HG03342 (cell line): ENCODE results near the gene MYO7B.

Experiments used
- ATAC-seq: cut with Tn5 transposase; IDR thresholded peaks from one replicate; pipeline ENCODE4 v1.9.1; 2021; ENCODE audit warnings: mild to moderate bottlenecking, moderate library complexity; ENCODE audit not compliant: unreplicated experiment

The MYO7B gene

DNA sequence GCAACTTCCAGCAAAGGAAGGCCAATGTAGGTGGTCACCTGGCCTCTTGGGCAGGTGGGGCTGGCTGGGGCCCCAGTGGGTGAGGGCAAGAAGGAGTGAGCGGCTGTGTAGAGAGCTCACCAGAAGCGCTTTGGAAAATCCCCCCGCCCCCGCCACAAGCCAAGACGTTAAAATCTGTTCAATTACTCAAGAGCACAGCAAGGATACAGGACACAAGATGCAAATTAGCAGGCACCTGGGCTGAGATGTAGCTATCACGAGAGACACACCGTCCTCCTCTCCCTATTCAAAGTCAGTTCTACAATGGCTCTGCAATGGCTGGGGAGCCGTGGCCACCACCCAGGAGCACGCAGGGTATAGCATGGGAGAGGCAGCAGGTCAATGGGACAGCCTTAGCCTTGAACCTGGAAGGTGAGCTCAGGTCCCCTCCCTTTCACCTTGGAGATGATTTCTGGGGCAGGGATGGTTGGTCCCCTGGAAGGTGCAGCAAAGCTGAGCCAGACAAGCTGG, 72.0 kb downstream of the MYO7B start:
- no peak for ATAC-seq

DNA sequence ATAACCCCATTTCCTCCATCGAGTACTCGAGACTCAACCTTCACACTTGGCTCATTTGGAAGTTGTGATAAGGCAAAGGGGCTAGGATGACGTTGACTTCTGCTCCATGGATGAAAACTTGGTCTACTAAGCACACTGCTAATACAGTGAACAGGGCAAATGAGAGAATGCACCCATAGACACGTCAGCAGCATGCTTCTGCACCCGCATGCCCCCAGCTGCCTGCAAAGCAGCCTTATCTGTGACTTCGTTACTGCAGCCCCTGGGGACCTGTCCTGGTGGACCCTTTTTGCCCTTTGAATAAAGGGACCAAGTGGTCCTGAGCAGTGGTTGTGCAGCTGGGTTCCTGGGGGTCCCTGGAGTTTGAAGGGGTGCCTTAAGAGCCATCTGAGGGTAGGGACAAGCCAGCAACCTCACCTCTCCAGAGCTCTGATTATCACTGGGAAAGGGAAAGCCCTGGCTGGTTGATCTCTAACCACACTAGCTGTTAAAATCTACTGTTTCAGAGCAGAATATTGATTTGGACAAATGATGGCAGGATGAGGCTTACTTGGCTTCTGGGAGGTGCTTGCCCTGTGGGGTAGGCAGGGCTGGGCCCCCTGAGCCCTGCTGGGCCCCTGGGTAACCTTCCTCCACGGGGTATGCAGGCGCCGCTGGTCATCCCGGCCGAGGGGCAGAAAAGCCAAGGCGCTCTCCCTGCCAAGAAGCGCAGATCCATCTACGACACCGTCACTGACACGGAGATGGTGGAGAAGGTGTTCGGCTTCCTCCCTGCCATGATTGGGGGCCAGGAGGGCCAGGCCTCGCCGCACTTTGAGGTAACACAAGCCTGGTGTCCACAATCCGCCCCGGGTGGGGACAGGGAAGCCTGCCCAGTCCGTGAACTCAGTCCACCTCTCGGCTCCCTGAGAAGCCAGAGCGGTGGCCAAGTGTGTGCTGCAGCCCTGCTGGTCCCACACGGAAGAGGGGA, 72.9 kb downstream of the MYO7B start:
- no peak for ATAC-seq

DNA sequence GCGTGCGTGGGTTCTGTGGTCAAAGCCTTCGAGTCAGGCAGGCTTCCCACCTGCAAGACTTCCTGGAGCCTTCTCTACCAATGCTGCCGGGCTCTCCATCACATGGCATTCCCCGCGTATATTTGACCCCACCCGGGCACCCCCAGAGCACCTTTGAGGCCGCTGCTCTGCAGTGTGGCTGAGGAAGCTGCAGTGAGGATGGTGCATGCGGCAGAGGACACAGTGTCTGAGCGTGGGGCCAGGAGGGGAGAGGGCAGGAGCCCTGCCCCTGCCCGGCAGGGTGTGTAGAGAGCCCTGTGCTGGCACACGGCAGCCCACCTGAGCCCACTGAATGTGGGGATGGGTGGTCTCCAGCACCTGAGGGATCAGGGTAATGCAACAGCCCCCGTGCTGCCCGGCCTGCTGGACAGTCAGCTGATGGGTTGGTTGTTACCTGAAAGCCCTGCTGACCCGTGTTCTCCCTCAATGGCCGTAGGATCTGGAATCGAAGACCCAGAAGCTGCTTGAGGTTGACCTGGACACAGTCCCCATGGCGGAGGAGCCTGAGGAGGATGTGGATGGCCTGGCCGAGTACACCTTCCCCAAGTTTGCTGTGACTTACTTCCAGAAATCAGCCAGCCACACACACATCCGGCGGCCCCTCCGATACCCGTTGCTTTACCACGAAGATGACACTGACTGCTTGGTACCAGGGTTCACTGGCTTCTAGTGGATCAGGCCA, 73.7 kb downstream of the MYO7B start:
- ATAC-seq, result no peak

DNA sequence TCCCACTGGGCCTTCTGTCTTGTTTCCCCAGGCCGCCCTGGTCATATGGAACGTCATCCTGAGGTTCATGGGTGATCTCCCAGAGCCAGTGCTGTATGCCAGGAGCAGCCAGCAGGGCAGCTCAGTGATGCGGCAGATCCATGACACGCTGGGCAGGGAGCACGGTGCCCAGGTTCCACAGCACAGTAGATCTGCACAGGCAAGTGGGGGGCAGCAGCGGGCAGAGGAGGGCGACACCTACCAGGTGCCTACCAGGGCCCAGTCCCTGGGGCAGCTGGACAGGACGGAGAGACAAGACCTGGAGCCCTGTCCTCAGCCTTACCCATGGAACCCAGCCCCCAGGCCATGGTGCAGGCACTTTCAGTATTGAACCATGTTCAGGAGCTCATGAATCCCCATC, 74.3 kb downstream of the MYO7B start:
- ATAC-seq, result no peak

DNA sequence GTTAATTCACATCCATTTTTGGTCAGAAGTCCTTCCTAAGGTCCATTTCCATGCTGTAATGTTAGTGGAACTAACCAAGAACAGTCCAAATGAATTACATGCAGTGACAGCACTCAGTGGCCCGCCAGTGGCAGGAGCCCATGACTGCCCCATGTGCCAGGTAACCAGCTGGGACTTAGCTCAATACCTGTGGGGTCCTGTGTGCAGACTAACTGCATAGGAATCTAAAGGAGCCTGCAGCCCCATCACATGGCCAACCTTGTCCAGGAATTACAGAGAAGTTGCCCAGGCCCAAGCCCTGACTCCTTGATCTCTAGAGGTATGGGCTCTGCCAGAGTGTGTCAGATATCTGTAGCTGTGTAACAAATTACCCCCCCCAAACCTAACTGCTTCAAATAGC, 75.1 kb downstream of the MYO7B start:
- no peak for ATAC-seq

DNA sequence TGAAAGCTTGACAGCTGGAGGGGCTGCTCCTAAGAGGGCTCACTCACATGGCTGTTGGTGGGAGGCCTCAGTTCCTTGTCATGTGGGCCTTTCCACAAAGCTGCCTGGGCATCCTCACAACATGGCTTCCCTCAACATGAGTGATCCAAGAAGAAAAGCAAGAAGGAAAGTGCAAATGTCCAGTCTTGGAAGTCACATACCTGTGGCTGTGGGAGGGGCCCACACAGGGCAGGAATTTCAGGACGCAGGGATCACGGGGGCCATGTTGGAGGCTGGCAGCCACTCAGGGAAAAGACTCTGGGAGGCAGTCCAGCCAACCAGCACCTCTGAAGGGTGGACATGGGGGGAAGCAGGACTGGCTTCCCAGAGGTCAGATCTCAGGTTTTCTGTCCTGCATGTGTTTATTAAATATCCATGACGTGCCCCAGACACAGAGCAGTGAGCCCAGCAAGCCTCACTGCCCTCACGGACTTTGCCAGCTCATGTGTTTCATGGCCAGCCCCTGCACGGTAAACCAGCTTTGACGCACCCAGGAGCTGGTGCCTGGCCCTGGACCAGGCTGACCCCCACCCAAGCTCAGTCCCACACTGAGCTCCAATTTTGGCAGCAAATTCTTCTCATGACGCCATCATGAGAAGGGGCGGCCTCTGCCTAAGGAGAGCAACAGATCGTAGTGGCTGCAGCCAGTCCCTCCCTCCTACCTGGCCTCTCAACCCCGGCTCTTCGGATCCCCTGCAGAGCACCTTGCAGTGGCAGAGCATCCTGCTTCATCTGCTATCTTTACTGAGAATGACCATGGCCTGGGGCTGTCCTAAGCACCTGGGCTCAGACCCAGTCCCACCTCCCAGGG, 75.8 kb downstream of the MYO7B start:
- ATAC-seq, result no peak

DNA sequence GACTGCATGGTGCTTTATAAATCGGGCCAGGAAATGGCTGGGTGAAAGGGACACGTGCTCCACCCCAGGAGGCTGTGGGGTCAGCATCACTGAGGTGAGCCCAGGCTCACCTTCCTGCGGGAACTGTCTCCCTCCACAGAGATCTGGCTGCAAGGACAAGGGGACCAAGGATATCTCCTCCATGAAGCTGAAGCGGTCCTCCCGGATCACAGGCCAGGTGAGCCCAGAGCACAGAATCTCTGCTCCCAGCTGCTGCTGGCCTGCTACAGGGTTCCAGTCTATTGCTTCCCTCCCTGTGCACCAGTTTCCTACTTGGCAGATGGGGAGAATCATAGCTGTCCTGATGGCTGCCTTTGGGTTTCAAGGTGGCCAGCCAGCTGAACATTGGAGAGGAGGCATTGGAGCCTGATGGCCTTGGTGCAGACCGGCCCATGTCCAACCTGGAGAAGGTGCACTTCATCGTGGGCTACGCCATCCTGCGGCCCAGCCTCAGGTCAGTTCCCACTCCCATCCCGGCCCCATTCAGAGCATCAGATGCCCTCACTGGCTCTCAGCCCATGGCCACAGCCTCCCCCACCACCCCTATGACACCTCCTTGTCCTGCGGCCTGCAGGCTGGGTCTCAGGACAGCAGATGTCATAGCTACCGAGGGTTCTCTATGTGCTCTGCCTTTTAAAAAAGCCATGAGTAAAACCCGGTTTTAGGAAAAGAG, 76.8 kb downstream of the MYO7B start:
- no peak for ATAC-seq

DNA sequence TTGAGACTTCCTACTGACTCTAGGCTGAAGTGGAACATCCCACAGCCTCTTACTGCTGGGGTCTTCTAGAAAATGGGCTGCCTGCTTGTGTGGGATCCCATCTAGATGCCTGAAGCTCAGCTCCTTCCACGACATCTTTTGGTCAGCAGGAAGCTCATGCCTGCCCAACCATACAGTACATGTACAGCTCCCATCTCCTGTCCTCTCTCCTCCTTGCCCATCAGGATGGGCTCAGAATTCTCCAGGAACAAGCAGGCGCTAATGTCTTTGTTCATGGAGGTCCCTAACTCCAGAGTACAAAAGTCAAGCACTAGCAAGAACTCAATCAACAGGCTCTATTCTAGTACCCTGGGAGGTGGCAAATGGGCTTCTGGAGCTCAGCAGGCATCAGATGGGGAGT, 78.8 kb downstream of the MYO7B start:
- no peak for ATAC-seq

DNA sequence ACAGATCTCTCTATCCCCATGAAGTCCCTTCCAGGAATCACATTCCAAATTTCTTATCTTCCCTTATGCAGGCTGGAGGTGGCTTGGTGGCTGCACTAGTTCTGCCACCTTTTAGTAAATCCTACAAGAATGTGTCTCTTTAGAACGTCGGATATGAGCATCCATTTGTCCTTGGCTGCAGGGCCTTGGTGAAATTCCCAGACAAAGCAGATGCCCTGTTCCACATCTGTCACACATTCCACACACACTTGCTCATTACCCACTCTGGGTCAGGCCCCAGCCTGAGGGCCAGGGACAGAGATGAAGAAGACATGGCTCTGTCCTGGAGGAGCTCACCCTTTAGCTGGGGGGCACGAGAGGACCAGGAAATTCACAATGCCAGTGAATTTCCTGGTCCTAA, 79.2 kb downstream of the MYO7B start:
- no peak for ATAC-seq

DNA sequence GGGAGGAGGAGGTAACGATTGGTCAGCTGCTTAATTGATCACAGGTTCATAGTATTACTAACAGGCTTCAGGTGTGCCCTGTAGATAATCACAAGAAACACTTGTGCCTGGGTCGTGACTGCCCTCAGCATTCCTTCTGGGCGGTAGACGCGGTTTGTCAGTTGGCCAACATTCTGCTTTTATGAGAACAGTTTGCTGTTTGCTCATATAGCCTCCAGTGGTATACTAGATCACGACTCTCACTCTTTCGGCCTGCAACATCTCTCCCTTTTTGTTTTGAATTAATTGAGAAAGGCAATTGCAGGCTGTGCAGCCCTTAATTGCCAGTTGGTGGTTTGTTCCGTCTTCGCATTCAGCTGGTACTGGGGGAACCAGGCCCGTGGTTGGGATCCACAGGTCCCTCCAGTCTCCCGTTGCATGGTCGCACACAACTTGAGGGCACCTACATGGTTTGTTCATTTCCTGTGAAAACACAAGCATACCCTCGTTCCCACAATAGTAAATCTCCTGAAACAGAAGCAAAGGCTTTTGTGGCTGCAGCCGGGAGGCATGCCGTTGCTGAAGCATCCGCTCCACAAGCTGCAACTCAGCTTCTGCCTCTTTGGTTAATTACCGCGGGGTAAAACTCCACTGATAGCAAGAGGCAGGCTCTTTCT, 80.2 kb downstream of the MYO7B start:
- no peak for ATAC-seq

DNA sequence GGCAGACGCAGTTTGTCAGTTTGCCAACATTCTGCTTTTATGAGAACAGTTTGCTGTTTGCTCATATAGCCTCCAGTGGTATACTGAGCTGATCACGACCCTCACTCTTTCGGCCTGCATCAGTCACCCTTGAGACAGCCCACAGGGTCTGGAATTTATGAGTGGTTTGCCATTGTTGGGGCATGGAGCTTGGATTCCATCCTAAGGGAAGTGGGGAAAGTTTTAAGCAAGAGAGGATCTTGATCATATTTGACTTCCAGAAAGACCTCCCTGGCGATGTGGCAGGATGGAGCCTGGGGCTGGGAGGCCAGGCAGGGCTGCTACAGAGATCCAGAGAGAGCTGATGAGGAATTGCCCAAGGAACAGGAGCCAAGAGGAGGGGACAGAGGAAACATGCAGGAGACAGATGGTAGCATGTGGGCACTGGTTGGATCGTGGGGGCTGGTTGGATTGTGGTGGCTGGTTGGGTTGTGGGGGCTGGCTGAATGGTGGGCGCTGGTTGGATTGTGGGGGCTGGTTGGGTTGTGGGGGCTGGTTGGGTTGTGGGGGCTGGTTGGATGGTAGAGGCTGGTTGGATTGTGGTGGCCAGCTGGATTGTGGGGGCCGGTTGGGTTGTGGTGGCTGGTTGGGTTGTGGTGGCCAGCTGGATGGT, 83.2 kb downstream of the MYO7B start:
- no peak for ATAC-seq

DNA sequence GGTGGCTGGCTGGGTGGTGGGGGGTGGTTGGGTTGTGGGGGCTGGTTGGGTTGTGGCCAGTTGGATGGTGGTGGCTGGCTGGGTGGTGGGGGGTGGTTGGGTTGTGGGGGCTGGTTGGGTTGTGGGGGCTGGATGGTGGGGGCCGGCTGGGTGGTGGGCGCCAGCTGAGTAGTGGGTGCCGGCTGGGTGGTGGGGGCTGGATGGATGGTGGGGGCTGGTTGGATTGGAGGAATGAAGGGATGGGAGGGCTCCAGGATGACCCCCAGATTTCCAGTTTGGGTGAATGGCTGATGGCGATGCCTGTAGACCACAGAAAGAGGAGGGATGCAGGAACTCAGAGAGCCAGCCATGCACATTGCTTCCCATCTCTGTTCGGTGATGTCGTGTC, 83.7 kb downstream of the MYO7B start:
- ATAC-seq, result no peak

DNA sequence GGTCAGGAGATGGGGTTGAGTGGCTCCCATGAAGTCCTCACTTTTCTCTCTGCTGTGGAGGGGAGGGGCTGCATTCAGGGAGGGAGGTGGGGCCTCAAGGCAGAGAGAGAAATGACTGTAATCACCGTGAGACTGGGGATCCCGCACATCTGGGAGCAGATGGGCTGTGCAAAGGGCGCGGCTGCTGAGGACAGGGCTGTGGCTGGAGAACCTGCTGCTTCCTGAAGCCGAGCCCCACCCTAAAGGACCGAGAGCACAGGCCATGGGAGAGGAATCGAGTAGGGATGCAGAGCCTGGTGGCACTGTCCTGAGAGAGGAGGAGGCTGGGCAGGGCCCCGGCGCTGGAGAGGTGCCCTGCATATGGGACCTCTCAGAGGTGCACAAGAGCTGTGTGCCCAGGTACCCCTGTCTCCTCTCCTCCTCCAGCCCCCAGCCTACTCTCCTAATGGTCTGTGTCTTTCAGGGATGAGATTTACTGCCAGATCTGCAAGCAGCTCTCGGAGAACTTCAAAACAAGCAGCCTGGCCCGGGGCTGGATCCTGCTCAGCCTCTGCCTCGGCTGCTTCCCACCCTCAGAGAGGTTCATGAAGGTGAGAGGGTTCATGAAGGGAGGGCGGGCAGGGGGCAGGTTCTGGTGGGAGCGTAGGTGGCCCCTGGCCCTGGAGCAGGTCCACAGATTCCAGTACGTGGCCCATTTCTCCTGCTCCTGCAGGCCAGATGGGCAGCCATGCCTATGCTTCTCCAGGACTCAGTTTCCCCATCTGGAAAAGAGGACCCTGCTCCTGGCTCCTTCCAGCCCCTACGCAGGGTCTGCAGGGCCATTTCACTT, 84.6 kb downstream of the MYO7B start:
- ATAC-seq, result no peak

DNA sequence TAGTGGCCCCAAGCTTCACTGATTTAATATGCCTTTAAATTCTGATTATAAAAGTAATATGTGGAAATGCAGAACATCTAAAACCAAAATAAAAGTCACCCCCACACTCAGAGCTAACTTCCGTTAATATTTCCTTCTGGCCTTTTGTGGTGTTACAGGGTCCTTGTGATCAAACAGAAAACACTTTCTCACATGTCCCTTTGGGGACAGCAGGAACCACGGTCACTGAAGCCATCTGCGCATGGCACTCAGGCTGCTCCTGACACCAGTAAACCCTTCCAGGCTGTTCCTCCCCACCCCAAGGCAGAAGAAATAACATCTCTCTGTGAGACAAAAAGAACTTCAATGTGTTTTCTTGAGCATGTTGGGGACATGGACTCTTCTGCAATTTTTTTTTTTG, 85.4 kb downstream of the MYO7B start:
- ATAC-seq, result no peak

DNA sequence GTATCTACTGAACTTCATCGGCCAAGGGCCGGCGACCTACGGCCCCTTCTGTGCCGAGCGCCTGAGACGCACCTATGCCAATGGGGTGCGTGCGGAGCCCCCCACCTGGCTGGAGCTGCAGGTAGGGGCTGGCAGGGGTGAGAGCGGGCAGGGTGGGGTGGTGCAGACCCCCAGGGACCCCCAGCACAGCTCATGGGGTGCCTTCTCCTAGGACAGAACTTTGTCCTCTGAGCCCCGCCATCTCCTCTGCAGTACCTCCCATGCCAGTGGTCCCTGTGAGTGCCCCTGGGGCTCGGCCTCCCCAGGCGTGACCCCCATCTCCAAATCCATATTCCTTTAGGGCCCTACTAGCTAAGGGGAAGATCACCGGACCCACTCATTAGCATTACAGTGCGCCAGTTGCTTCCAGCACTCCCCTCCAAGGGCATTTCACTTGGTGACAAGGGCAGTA, 86.5 kb downstream of the MYO7B start:
- no peak for ATAC-seq

DNA sequence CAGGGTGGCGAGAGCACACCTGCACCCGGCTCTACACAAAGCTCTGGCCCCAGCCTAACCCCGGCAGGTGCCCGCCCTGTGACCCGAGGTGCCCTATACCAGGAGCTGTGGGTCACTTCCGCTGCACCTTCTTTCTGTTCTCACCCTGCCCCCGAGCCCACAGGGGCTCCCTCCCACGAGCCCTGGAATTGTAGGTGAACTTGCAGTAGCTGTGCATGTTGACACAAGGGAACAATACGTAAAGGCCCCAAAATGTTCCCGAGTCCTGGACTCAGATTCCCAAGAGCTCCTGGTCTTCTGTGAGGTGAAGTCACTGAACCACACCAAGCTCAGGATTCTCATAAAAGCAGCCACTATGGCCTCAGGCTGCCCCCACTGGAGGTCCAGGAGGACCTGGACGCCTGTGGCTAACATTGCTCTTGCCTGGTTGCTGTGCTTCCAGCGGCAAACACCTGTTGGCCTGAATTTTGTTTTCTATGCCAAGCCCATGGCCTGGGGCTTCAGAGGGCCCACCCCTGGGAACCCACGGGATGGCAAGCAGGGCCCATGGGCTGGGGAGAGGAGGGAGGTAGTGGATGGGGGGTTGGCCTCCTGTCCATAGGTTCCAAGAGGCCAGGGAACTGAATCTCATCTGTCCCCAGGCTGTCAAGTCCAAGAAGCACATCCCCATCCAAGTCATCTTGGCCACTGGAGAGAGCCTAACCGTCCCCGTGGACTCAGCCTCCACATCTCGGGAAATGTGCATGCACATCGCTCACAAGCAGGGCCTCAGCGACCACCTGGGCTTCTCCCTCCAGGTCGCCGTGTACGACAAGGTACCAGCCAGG, 87.3 kb downstream of the MYO7B start:
- no peak for ATAC-seq
